Heart right ventricle (tissue), 16 donors: Measurements from ENCODE around the gene DMRTC2. TPM values are rescaled to one million over a fixed set of nuclear protein-coding genes. Genes with fewer than 3 reads are reported as not detected.

ENCODE experiments used
- ATAC-seq, 8 donors: fragments of 200-7000 bp; cut with Tn5 transposase; one replicate each; pipeline ENCODE4 v1.9.1; 2020; ENCODE audit warnings: mild to moderate bottlenecking in 8 of 8, moderate library complexity in 8 of 8, moderate number of reproducible peaks in 1 of 8
- DNase-seq, 2 donors: peaks; one replicate each; pipeline ENCODE4 v3.0.0-alpha.2; 2020
- H3K27ac ChIP-seq, 10 donors: fragments of 200-600 bp; sonication (generic) in 2 of 10; one replicate each; pipeline versions ENCODE4 v1.5.0 to v1.8.0; 2020 to 2022; ENCODE audit warnings: mild to moderate bottlenecking in 3 of 10
- H3K27me3 ChIP-seq, 7 donors: fragments of 200-600 bp; one replicate each; pipeline ENCODE4 v1.8.0; 2021 to 2022; ENCODE audit warnings: mild to moderate bottlenecking in 2 of 7
- H3K36me3 ChIP-seq, 9 donors: fragments of 200-600 bp; sonication (generic) in 1 of 9; one replicate each; pipeline versions ENCODE4 v1.5.0 to v1.8.0; 2020 to 2022; ENCODE audit warnings: mild to moderate bottlenecking in 2 of 9
- H3K4me1 ChIP-seq, 9 donors: fragments of 200-600 bp; sonication (generic) in 1 of 9; one replicate each; pipeline versions ENCODE4 v1.5.0 to v1.8.0; 2020 to 2022; ENCODE audit warnings: mild to moderate bottlenecking in 4 of 9
- H3K4me3 ChIP-seq, 10 donors: fragments of 200-600 bp; sonication (generic) in 2 of 10; one replicate each; pipeline versions ENCODE4 v1.5.0 to v1.8.0; 2020 to 2022; ENCODE audit warnings: mild to moderate bottlenecking in 7 of 10, moderate library complexity in 2 of 10
- H3K9me3 ChIP-seq, 11 donors: fragments of 200-600 bp in 10 of 11; sonication (generic) in 2 of 11; one replicate each; pipeline versions ENCODE4 v1.5.0 to v1.8.0; 2013 to 2022; ENCODE audit warnings: mild to moderate bottlenecking in 2 of 11, control low read depth in 1 of 11, moderate library complexity in 1 of 11
- CTCF ChIP-seq, 9 donors: fragments of 200-600 bp; sonication (generic) in 2 of 9; IDR thresholded peaks; one replicate each; pipeline versions ENCODE4 v1.5.0 to v1.8.0; 2021 to 2022; ENCODE audit warnings: antibody characterized with exemption in 9 of 9, mild to moderate bottlenecking in 5 of 9, moderate library complexity in 1 of 9
- WGBS, 2 donors: extraction: QIAGEN DNeasy Blood & Tissue Kit; methylation state at CpG; one replicate each; pipeline ENCODE4 v1.1.7; 2013; ENCODE audit warnings: inconsistent platforms in 1 of 2; 5-methylcytosine and 5-hydroxymethylcytosine counted together
- intact Hi-C, 10 donors: fragments of 100-400 bp; cut with DNase I; formaldehyde crosslinking; loops; one replicate each; pipeline versions ENCODE4 v1.11.1 to v1.14.2; 2022
- polyA plus RNA-seq, 2 donors: library from polyadenylated mRNA; stranded (reverse); fragments of 200-250 nt; gene quantifications; one replicate each; pipeline ENCODE4 v1.2.3, GENCODE V29; 2013
- total RNA-seq, 10 donors: library from RNA; stranded (reverse); fragmentation: NEBNext Ultra II Directional in 3 of 10; extraction: Animal tissue kit (Norgen Biotek cat#: 25700) in 3 of 10; gene quantifications; one replicate each; pipeline versions ENCODE4 v1.2.1 to v1.2.4, GENCODE V29; 2021 to 2023
- donor health status: Arrhythmogenic right ventricular cardiomyopathy.
- donor health status: ischemic (EF 13 %, LVEDD 7.1; RV severe dilation, severe dysfunction).
- donor health status: healthy with polysubstance abuse.
- donor health status: DM: no; HTN: yes; CAD: no.
- donor health status: DM: no; HTN: no; CAD: no.
- donor health status: ischemic (EF 25% LVEDD 6.9; RV normal size, moderate dysfunction).
- donor health status: ischemic (EF 25% LVEDD 5.7; RV mildly dilated, moderate dysfunction).
- donor health status: healthy.
- donor health status: DM: yes; HTN: yes; CAD: no.
- donor health status: Ischemic cardiomyopathy.
- donor health status: ischemic (EF 35%, LVEDD 5.7; RV mildly dilated, moderate dysfunction).
- donor health status: nonischemic (EF 11% LVEDD 7.7; RV severe dilation, severe dysfunction).
- donor health status: DM: yes; HTN: yes; CAD: no.
- donor health status: PGD.
- donor health status: ischemic (EF 29% LVEDD 5.4; RV normal size, mild dysfunction).
- donor health status: nonischemic (EF 23%, LVEDD 6.1; RV moderate dilation, normal function).

Gene DMRTC2
- total and polyA plus RNA-seq, 12 donors = not detected

GRCh38 chr19:41844601-41845000 lies 241 bp upstream of the DMRTC2 start, which contains the start of gene LYPD4:
Gene LYPD4, minus strand, starts transcription at chr19:41844683. Its CDS starts 5,398 bp downstream, at chr19:41839285.
- intact Hi-C loops = no loop called here
- no peak for DNase-seq
- no peak for TF ChIP-seq CTCF (IDR thresholded peaks at IDR 0.05)

GRCh38 chr19:41845051-41845590 lies 279 bp downstream of the DMRTC2 start:
- intact Hi-C loops = no loop called here
- TF ChIP-seq CTCF (IDR thresholded peaks at IDR 0.05) = no peak
- no peak for ATAC-seq
- Histone ChIP-seq H3K27ac (no peak overlapping the region), H3K4me1 (no peaks in the 10 kb centered on the region), H3K27me3 (peaks cover 0 to 35% (median 16%) of the 10 kb centered on the region in 7 donors), H3K36me3 (no peaks in the 10 kb centered on the region), H3K4me3 (no peak overlapping the region), H3K9me3 (no peaks in the 10 kb centered on the region)
- DNase-seq = no peak
- WGBS, 2 donors = 88 to 93% methylated on average over 21 to 23 of the region's 23 CpGs

More at GRCh38 chr19:41844601-41845000, 241 bp upstream of the DMRTC2 start, which contains the start of gene LYPD4:
- H3K4me1 ChIP-seq = no peaks in the 10 kb centered on the region
- H3K4me3 ChIP-seq = no peak within 1 kb of the TSS
- 79 to 80% methylated on average over 30 of the region's 30 CpGs for WGBS, 2 donors
- no peak within 1 kb of the TSS for H3K27ac ChIP-seq
- H3K9me3 ChIP-seq = no peaks in the 10 kb centered on the region
- peaks cover 0 to 37% (median 18%) of the 10 kb centered on the region in 7 donors for H3K27me3 ChIP-seq
- H3K36me3 ChIP-seq = no peaks in the 10 kb centered on the region
- no peak for ATAC-seq

GRCh38 chr19:41847351-41848105 lies 2.7 kb downstream of the DMRTC2 start:
- no peaks in the 10 kb centered on the region for H3K4me1 ChIP-seq
- no peak for TF ChIP-seq CTCF (IDR thresholded peaks at IDR 0.05)
- DNase-seq (no peak), ATAC-seq (no peak)
- 90% methylated on average over 19 of the region's 19 CpGs for WGBS, 2 donors
- no peak overlapping the region for H3K4me3 ChIP-seq
- no peak overlapping the region for H3K27ac ChIP-seq
- peaks cover 0 to 36% (median 10%) of the 10 kb centered on the region in 7 donors for H3K27me3 ChIP-seq
- H3K9me3 ChIP-seq = no peaks in the 10 kb centered on the region
- intact Hi-C loops = no loop called here
- no peaks in the 10 kb centered on the region for H3K36me3 ChIP-seq

- Histone ChIP-seq H3K4me3 (no peak overlapping the region), H3K9me3 (no peaks in the 10 kb centered on the region), H3K27ac (no peak overlapping the region), H3K4me1 (no peaks in the 10 kb centered on the region), H3K27me3 (peaks cover 0 to 37% (median 10%) of the 10 kb centered on the region in 7 donors), H3K36me3 (no peaks in the 10 kb centered on the region)
- DNase-seq = no peak
- WGBS, 2 donors = 81 to 83% methylated on average over 6 of the region's 6 CpGs
- TF ChIP-seq CTCF (IDR thresholded peaks at IDR 0.05) = no peak
- intact Hi-C loops = no loop called here
- ATAC-seq = no peak
Observed at GRCh38 chr19:41848666-41849065, 3.8 kb downstream of the DMRTC2 start.
